H1 (cell line): ENCODE results near the gene PIGX. TPM values are rescaled to one million over a fixed set of nuclear protein-coding genes. Genes with fewer than 3 reads are reported as not detected.

Experiments used
- CTCF ChIA-PET: fragments of 300-600 bp; sonication (Branson Sonifier 250); formaldehyde crosslinking; loops from one replicate; lab custom pipeline; 2021; ENCODE audit not compliant: partially characterized antibody; lab: Charles Lee
- POLR2A ChIA-PET: fragments of 300-600 bp; sonication (Branson Sonifier 250); formaldehyde crosslinking; loops from one replicate; lab custom pipeline; 2021; ENCODE audit warnings: inconsistent platforms; ENCODE audit not compliant: partially characterized antibody; lab: Charles Lee
- DNase-seq, 2 experiments: peaks; one replicate each; pipeline versions ENCODE4 v3.0.0 to v3.0.0-alpha.2; 2010 to 2022; ENCODE audit warnings: low spot score in 2 of 2, low read depth in 1 of 2, mixed read lengths in 1 of 2
- FAIRE-seq: peaks from 2 replicates; lab custom pipeline; 2011; peaks lifted over from hg19 to GRCh38; lab: Jason Lieb, UNC
- H2AFZ ChIP-seq: 2 replicates; pipeline ENCODE4 v1.8.1; 2012; ENCODE audit warnings: low read length, inconsistent platforms
- H2AK5ac ChIP-seq: 2 replicates; pipeline ENCODE4 v1.6.1; 2013; ENCODE audit warnings: low read depth, low read length
- H2BK120ac ChIP-seq: replicated peaks from 2 replicates; pipeline ENCODE3; 2013; ENCODE audit warnings: low read depth, low read length, inconsistent platforms
- H2BK12ac ChIP-seq: 2 replicates; pipeline ENCODE4 v1.6.1; 2013; ENCODE audit warnings: low read depth, low read length
- H2BK15ac ChIP-seq: 2 replicates; pipeline ENCODE4 v1.6.1; 2013; ENCODE audit warnings: low read length
- H2BK20ac ChIP-seq: 2 replicates; pipeline ENCODE4 v1.6.1; 2013; ENCODE audit warnings: low read length
- H2BK5ac ChIP-seq: 2 replicates; pipeline ENCODE4 v1.6.1; 2013; ENCODE audit warnings: low read depth, low read length
- H3K14ac ChIP-seq: 2 replicates; pipeline ENCODE4 v1.6.1; 2013; ENCODE audit warnings: inconsistent platforms; ENCODE audit not compliant: insufficient read length
- H3K18ac ChIP-seq: 2 replicates; pipeline ENCODE4 v1.6.1; 2013; ENCODE audit warnings: low read length; ENCODE audit errors: extremely low read depth
- H3K23ac ChIP-seq: 2 replicates; pipeline ENCODE4 v1.6.1; 2013; ENCODE audit warnings: inconsistent platforms; ENCODE audit not compliant: insufficient read length
- H3K23me2 ChIP-seq: 2 replicates; pipeline ENCODE4 v1.6.1; 2013; ENCODE audit warnings: low read depth, low read length
- H3K27ac ChIP-seq: 2 replicates; pipeline ENCODE4 v1.6.1; 2011; ENCODE audit warnings: low read depth, low read length, inconsistent platforms
- H3K27me3 ChIP-seq, 4 experiments: replicated peaks in 1 of 4; 1 replicate in 1 of 4; 2 replicates in 3 of 4; pipeline versions ENCODE4 v1.6.1 to v1.8.1; 2011 to 2013; ENCODE audit warnings: low read length in 3 of 4, mild to moderate bottlenecking in 3 of 4, inconsistent platforms in 2 of 4, mixed read lengths in 2 of 4, moderate library complexity in 1 of 4; ENCODE audit not compliant: control insufficient read depth in 3 of 4, insufficient read depth in 3 of 4; ENCODE audit errors: extremely low read depth in 1 of 4
- H3K36me3 ChIP-seq, 4 experiments: 2 replicates each; pipeline versions ENCODE4 v1.6.1 to v1.8.1; 2011 to 2013; ENCODE audit warnings: mild to moderate bottlenecking in 4 of 4, low read length in 3 of 4, moderate library complexity in 2 of 4, control low read depth in 1 of 4, inconsistent platforms in 1 of 4; ENCODE audit not compliant: insufficient read depth in 4 of 4, control insufficient read depth in 2 of 4
- H3K4ac ChIP-seq: replicated peaks from 2 replicates; pipeline ENCODE3; 2013; ENCODE audit warnings: low read length, low read depth, mixed read lengths, inconsistent platforms; ENCODE audit not compliant: insufficient read length
- H3K4me1 ChIP-seq, 4 experiments: replicated peaks in 1 of 4; 1 replicate in 1 of 4; 2 replicates in 3 of 4; pipeline versions ENCODE4 v1.6.1 to v1.8.1; 2011 to 2013; ENCODE audit warnings: low read length in 3 of 4, inconsistent platforms in 2 of 4, mixed read lengths in 1 of 4; ENCODE audit not compliant: insufficient read depth in 4 of 4, control insufficient read depth in 3 of 4
- H3K4me2 ChIP-seq, 2 experiments: 2 replicates each; pipeline versions ENCODE4 v1.6.1 to v1.8.1; 2011 to 2013; ENCODE audit warnings: low read depth in 2 of 2, low read length in 2 of 2, control low read depth in 1 of 2, inconsistent platforms in 1 of 2, mild to moderate bottlenecking in 1 of 2; ENCODE audit not compliant: insufficient read depth in 1 of 2
- H3K4me3 ChIP-seq, 4 experiments: fragments of 200-600, 300-600 bp in 1 of 4; sonication (generic), shearing (Covaris generic), sonication (Bioruptor Twin) in 1 of 4; 2 replicates each; pipeline versions ENCODE4 v1.5.1 to v1.8.1; 2011 to 2016; ENCODE audit warnings: low read length in 4 of 4, low read depth in 3 of 4, control low read depth in 2 of 4, inconsistent platforms in 2 of 4, mild to moderate bottlenecking in 2 of 4, mixed read lengths in 1 of 4, moderate library complexity in 1 of 4; ENCODE audit not compliant: insufficient read depth in 2 of 4; ENCODE audit errors: extremely low read depth in 1 of 4
- H3K56ac ChIP-seq: replicated peaks from 2 replicates; pipeline ENCODE3; 2013; ENCODE audit warnings: low read depth, mild to moderate bottlenecking, mixed read lengths, low read length, inconsistent platforms; ENCODE audit not compliant: insufficient read length
- H3K79me1 ChIP-seq: 2 replicates; pipeline ENCODE4 v1.6.1; 2013; ENCODE audit warnings: low read depth, low read length, control low read depth
- H3K79me2 ChIP-seq, 2 experiments: 2 replicates each; pipeline versions ENCODE4 v1.6.1 to v1.8.1; 2012 to 2013; ENCODE audit warnings: low read length in 2 of 2, mild to moderate bottlenecking in 2 of 2, inconsistent platforms in 1 of 2; ENCODE audit not compliant: insufficient read depth in 2 of 2, control insufficient read depth in 1 of 2
- H3K9ac ChIP-seq, 4 experiments: replicated peaks in 1 of 4; 1 replicate in 1 of 4; 2 replicates in 3 of 4; pipeline versions ENCODE4 v1.6.1 to v1.8.1; 2011 to 2013; ENCODE audit warnings: low read depth in 3 of 4, low read length in 3 of 4, control low read depth in 2 of 4, mild to moderate bottlenecking in 2 of 4, moderate library complexity in 2 of 4, inconsistent platforms in 1 of 4; ENCODE audit errors: extremely low read depth in 1 of 4
- H3K9me3 ChIP-seq, 2 experiments: 2 replicates each; pipeline versions ENCODE4 v1.6.1 to v1.8.1; 2012 to 2013; ENCODE audit warnings: mild to moderate bottlenecking in 2 of 2, moderate library complexity in 2 of 2, control low read depth in 1 of 2, inconsistent platforms in 1 of 2, low read depth in 1 of 2, low read length in 1 of 2, mixed read lengths in 1 of 2; ENCODE audit not compliant: insufficient read depth in 2 of 2
- H4K20me1 ChIP-seq, 2 experiments: replicated peaks in 1 of 2; 2 replicates each; pipeline versions ENCODE3 to v1.8.1; 2011 to 2013; ENCODE audit warnings: inconsistent platforms in 2 of 2, low read length in 2 of 2, mild to moderate bottlenecking in 1 of 2; ENCODE audit not compliant: insufficient read depth in 2 of 2, control insufficient read depth in 1 of 2
- H4K5ac ChIP-seq: 2 replicates; pipeline ENCODE4 v1.6.1; 2013; ENCODE audit warnings: low read length, low read depth, mixed read lengths, inconsistent platforms; ENCODE audit not compliant: insufficient read length
- H4K8ac ChIP-seq: 2 replicates; pipeline ENCODE4 v1.8.0; 2013; ENCODE audit warnings: mild to moderate bottlenecking, moderate library complexity, low read length, inconsistent platforms; ENCODE audit not compliant: insufficient read depth; ENCODE audit errors: extremely low read depth
- H4K91ac ChIP-seq: replicated peaks from 2 replicates; pipeline ENCODE3; 2013; ENCODE audit warnings: low read length, mixed read lengths, inconsistent platforms; ENCODE audit not compliant: insufficient read length
- ATF2 ChIP-seq: IDR thresholded peaks from 2 replicates; pipeline ENCODE4 v1.6.1; 2012; ENCODE audit warnings: low read length, inconsistent platforms
- BCL11A ChIP-seq, 2 experiments: IDR thresholded peaks; one replicate each; pipeline ENCODE4 v1.6.1; 2011; ENCODE audit warnings: low read depth in 2 of 2, low read length in 2 of 2, mild to moderate bottlenecking in 2 of 2
- CREB1 ChIP-seq: IDR thresholded peaks from 2 replicates; pipeline ENCODE4 v1.6.1; 2012; ENCODE audit warnings: inconsistent platforms
- CTBP2 ChIP-seq: IDR thresholded peaks from 2 replicates; pipeline ENCODE4 v1.7.0; 2011; ENCODE audit warnings: borderline replicate concordance, mild to moderate bottlenecking, moderate library complexity, mixed read lengths, low read length; ENCODE audit not compliant: insufficient read depth, insufficient read length
- EP300 ChIP-seq, 2 experiments: IDR thresholded peaks; 1 replicate in 1 of 2; 2 replicates in 1 of 2; pipeline ENCODE4 v1.6.1; 2011 to 2012; ENCODE audit warnings: low read depth in 2 of 2, low read length in 2 of 2, mild to moderate bottlenecking in 2 of 2, borderline replicate concordance in 1 of 2, inconsistent platforms in 1 of 2, moderate library complexity in 1 of 2
- FOSL1 ChIP-seq: IDR thresholded peaks from 2 replicates; pipeline ENCODE4 v1.6.1; 2011; ENCODE audit warnings: mild to moderate bottlenecking, low read depth, low read length, moderate library complexity; ENCODE audit not compliant: insufficient read depth
- GTF2F1 ChIP-seq: IDR thresholded peaks from 2 replicates; pipeline ENCODE4 v1.6.1; 2012; ENCODE audit warnings: low read depth, low read length, improper control_type of control experiment, borderline replicate concordance
- KDM1A ChIP-seq: fragments of 200-600, 300-600 bp; sonication (generic); IDR thresholded peaks from 2 replicates; pipeline ENCODE4 v1.7.1; 2016; ENCODE audit warnings: mild to moderate bottlenecking, low read length, borderline replicate concordance
- MAX ChIP-seq: IDR thresholded peaks from 2 replicates; pipeline ENCODE4 v1.6.1; 2012; ENCODE audit warnings: inconsistent platforms
- NANOG ChIP-seq: IDR thresholded peaks from 2 replicates; pipeline ENCODE4 v1.6.1; 2011; ENCODE audit warnings: low read length, low read depth, mild to moderate bottlenecking, inconsistent platforms; ENCODE audit not compliant: insufficient read depth, poor library complexity, severe bottlenecking
- TEAD4 ChIP-seq: IDR thresholded peaks from 2 replicates; pipeline ENCODE4 v1.6.1; 2012; ENCODE audit warnings: low read depth, low read length, inconsistent platforms, mixed read lengths
- YY1 ChIP-seq: IDR thresholded peaks from 2 replicates; pipeline ENCODE4 v1.6.1; 2011; ENCODE audit warnings: low read depth, mild to moderate bottlenecking, low read length
- WGBS, 2 experiments: shearing (Covaris generic) in 1 of 2; methylation state at CpG; one replicate each; pipeline versions ENCODE4 v1.1.6 to v1.1.7; 2013 to 2015; ENCODE audit warnings: low lambda C conversion rate in 2 of 2, mixed read lengths in 2 of 2, inconsistent platforms in 1 of 2, low coverage in 1 of 2, missing lambda C conversion rate in 1 of 2; ENCODE audit not compliant: insufficient replicate concordance in 2 of 2, insufficient coverage in 1 of 2, insufficient read length in 1 of 2; ENCODE audit errors: extremely low coverage in 1 of 2, missing lambda C conversion rate in 1 of 2; 5-methylcytosine and 5-hydroxymethylcytosine counted together
- polyA plus RNA-seq, 7 experiments: library from polyadenylated mRNA; depleted of rRNA in 3 of 7; stranded (reverse) in 5 of 7; unstranded in 2 of 7; fragments of >200 nt in 5 of 7; fragments of 200-250 nt in 2 of 7; gene quantifications; 1 replicate in 5 of 7; 2 replicates in 1 of 7; 4 replicates in 1 of 7; pipeline versions ENCODE4 v1.2.1 to v1.2.3, GENCODE V29; 2011 to 2013; ENCODE audit warnings: missing spikeins in 2 of 7, mixed read lengths in 2 of 7
- total RNA-seq: library from RNA; stranded (reverse); fragmentation: NEBNext Ultra II Directional; extraction: Animal tissue kit (Norgen Biotek cat#: 25700); gene quantifications from 2 replicates; pipeline ENCODE4 v1.2.1, GENCODE V29; 2021

The PIGX gene
- total and polyA plus RNA-seq, 2 of the 8 experiments (the other 6 are each of a cell fraction or from before 2014, with no cell fraction given), result 7.0 to 14.9 TPM

DNA sequence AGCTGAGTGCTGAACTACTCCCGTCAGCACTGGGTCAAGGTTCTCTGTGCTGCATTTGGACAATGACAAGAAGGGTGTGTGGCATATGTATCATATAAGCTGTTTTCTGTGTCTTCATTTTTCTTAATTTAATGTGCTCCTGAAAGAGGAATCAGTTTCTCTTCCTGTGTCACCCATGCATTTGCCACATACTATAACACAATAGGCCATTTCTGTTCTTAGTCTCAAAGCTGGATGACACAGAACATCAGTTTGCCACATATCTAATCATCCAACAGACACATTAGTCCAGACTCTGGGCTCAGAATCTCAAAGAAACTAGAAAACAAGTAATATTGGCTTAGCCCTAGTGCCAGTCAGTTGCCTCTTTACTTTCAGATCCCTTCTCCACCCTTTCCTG lies 34.2 kb upstream of the PIGX start:
- Histone ChIP-seq H3K79me2 (no peaks in the 10 kb centered on the region), H4K20me1 (no peaks in the 10 kb centered on the region), H2BK12ac (no peak overlapping the region), H2AFZ (no peak overlapping the region), H3K9me3 (no peaks in the 10 kb centered on the region; a peak in 1 of 4 replicates), H3K79me1 (no peaks in the 10 kb centered on the region), H2BK15ac (no peak overlapping the region), H3K14ac (no peak overlapping the region), H3K4ac (no peak overlapping the region), H3K27me3 (no peaks in the 10 kb centered on the region), H3K9ac (no peak overlapping the region), H2BK5ac (no peak overlapping the region), H4K91ac (no peak overlapping the region), H2AK5ac (no peak overlapping the region), H3K23ac (no peak overlapping the region), H3K4me3 (no peak overlapping the region), H2BK120ac (no peak overlapping the region), H4K5ac (no peak overlapping the region), H3K4me2 (no peak overlapping the region), H3K36me3 (no peaks in the 10 kb centered on the region), H3K27ac (no peak overlapping the region), H3K23me2 (no peaks in the 10 kb centered on the region), H3K56ac (no peak overlapping the region), H3K18ac (no peak overlapping the region), H3K4me1 (no peaks in the 10 kb centered on the region), H4K8ac (no peak overlapping the region), H2BK20ac (no peak overlapping the region)
- FAIRE-seq, result no peak
- no peak for DNase-seq
- POLR2A ChIA-PET, result interaction anchor here (1.8 kb wide), 1 partner anchor 12 kb away, joined by 6 read pairs; no protein-coding TSS in a partner anchor
- CTCF ChIA-PET, result interaction anchor here (0.6 to 3.0 kb wide), 8 partner anchors 8 to 1071 kb away, joined by 4 to 15 read pairs (median 4); no protein-coding TSS in a partner anchor
- 86% methylated on average over 1 of the region's 1 CpG; no CpG with 5 or more reads in 1 of the 2 experiments for WGBS, 2 experiments
- no peak for TF ChIP-seq MAX
- no peak for TF ChIP-seq ATF2
- TF ChIP-seq FOSL1, result no peak
- TF ChIP-seq CTBP2, result no peak
- TF ChIP-seq CREB1, result no peak
- TF ChIP-seq NANOG, result no peak
- no peak for TF ChIP-seq EP300 (IDR thresholded peaks at IDR 0.05; ENCODE audit: borderline replicate concordance in 1 of 2, low read depth in 2 of 2, low read length in 2 of 2)
- TF ChIP-seq TEAD4, result no peak
- no peak for TF ChIP-seq KDM1A
- no peak for TF ChIP-seq YY1
- no peak for TF ChIP-seq BCL11A (IDR thresholded peaks at IDR 0.05; ENCODE audit: low read depth in 2 of 2, low read length in 2 of 2)
- TF ChIP-seq GTF2F1, result no peak
